HCT116 (cell line): ENCODE data around the gene CNPY2. TPM values are rescaled to one million over a fixed set of nuclear protein-coding genes. Genes with fewer than 3 reads are reported as not detected.

Experiments
- ATAC-seq: fragments of 200-7000 bp; cut with Tn5 transposase; 2 replicates; pipeline ENCODE4 v1.9.1; 2020; ENCODE audit warnings: mild to moderate bottlenecking, moderate library complexity
- BruUV-seq: library from RNA; stranded (reverse); fragments of 400-500 nt; replicated peaks from 2 replicates; lab custom pipeline; 2021; lab: Mats Ljungman, UMichigan
- CTCF ChIA-PET: fragments of 300-600 bp; sonication (Branson Sonifier 250); formaldehyde crosslinking; loops from one replicate; lab custom pipeline; 2021; ENCODE audit warnings: antibody characterized with exemption; lab: Charles Lee
- POLR2A ChIA-PET: fragments of 300-600, 350-600 bp; sonication (Branson Sonifier 250); formaldehyde crosslinking; loops from one replicate; lab custom pipeline; 2021; ENCODE audit warnings: antibody characterized with exemption; lab: Charles Lee
- RAD21 ChIA-PET, 2 experiments: fragments of 300-600 bp; sonication (Branson Sonifier 250); formaldehyde crosslinking; loops; one replicate each; lab custom pipeline; 2023; ENCODE audit warnings: low total read pairs in 2 of 2; ENCODE audit not compliant: uncharacterized antibody in 2 of 2, unreplicated experiment in 2 of 2, low non-redundant PET in 1 of 2; lab: Charles Lee
- DNase-seq: peaks from one replicate; pipeline ENCODE4 v3.0.0-alpha.2; 2010; ENCODE audit warnings: low read depth, low spot score
- H2AFZ ChIP-seq: fragments of 200-600 bp; shearing (Covaris generic), sonication (generic); 2 replicates; pipeline ENCODE4 v1.6.1; 2017; ENCODE audit warnings: low read depth, mixed run types, mixed read lengths, antibody characterized with exemption, low read length; ENCODE audit not compliant: poor library complexity, severe bottlenecking
- H3K27ac ChIP-seq: 2 replicates; pipeline ENCODE4 v1.5.1; 2012; ENCODE audit warnings: low read depth, low read length
- H3K27me3 ChIP-seq: fragments of 200-600 bp; sonication (generic); 2 replicates; pipeline ENCODE4 v1.6.1; 2016; ENCODE audit warnings: mixed run types, low read length, mixed read lengths; ENCODE audit not compliant: insufficient read depth
- H3K36me3 ChIP-seq, 2 experiments: fragments of 200-500 bp in 1 of 2; fragments of 200-600 bp in 1 of 2; sonication (Bioruptor generic) in 1 of 2; sonication (generic) in 1 of 2; 2 replicates each; pipeline versions ENCODE4 v1.5.1 to v1.6.1; 2014 to 2016; ENCODE audit warnings: low read length in 2 of 2, inconsistent platforms in 1 of 2, mixed read lengths in 1 of 2, mixed run types in 1 of 2; ENCODE audit not compliant: insufficient read depth in 2 of 2, control insufficient read depth in 1 of 2
- H3K4me1 ChIP-seq, 2 experiments: fragments of 200-600 bp in 1 of 2; sonication (generic) in 1 of 2; 2 replicates each; pipeline versions ENCODE4 v1.5.1 to v1.6.1; 2012 to 2017; ENCODE audit warnings: low read length in 2 of 2, inconsistent platforms in 1 of 2, mild to moderate bottlenecking in 1 of 2, mixed read lengths in 1 of 2, mixed run types in 1 of 2, moderate library complexity in 1 of 2; ENCODE audit not compliant: insufficient read depth in 2 of 2, control insufficient read depth in 1 of 2
- H3K4me2 ChIP-seq: fragments of 200-600 bp; sonication (generic); 2 replicates; pipeline ENCODE4 v1.6.1; 2017; ENCODE audit warnings: mixed run types, low read length, mixed read lengths
- H3K4me3 ChIP-seq, 2 experiments: fragments of 200-600 bp in 1 of 2; sonication (generic) in 1 of 2; replicated peaks in 1 of 2; 2 replicates each; pipeline ENCODE4 v1.5.1; 2011 to 2016; ENCODE audit warnings: low read length in 2 of 2, control low read depth in 1 of 2, low read depth in 1 of 2, mild to moderate bottlenecking in 1 of 2, mixed read lengths in 1 of 2, mixed run types in 1 of 2
- H3K79me2 ChIP-seq: fragments of 200-600 bp; sonication (generic); 2 replicates; pipeline ENCODE4 v1.6.1; 2017; ENCODE audit warnings: mild to moderate bottlenecking, mixed run types, low read length, moderate library complexity, mixed read lengths; ENCODE audit not compliant: insufficient read depth
- H3K9ac ChIP-seq: fragments of 200-600 bp; sonication (generic); 2 replicates; pipeline ENCODE4 v1.6.1; 2016; ENCODE audit warnings: low read length, mixed read lengths
- H3K9me2 ChIP-seq: fragments of 200-600 bp; sonication (generic), shearing (Covaris generic); 2 replicates; pipeline ENCODE4 v1.6.1; 2017; ENCODE audit warnings: mixed run types, mild to moderate bottlenecking, moderate library complexity; ENCODE audit not compliant: insufficient read depth
- H3K9me3 ChIP-seq, 2 experiments: fragments of 200-500 bp in 1 of 2; fragments of 200-600 bp in 1 of 2; sonication (Bioruptor generic) in 1 of 2; sonication (generic) in 1 of 2; 2 replicates each; pipeline ENCODE4 v1.6.1; 2014 to 2017; ENCODE audit warnings: low read length in 2 of 2, mixed read lengths in 2 of 2, inconsistent platforms in 1 of 2, low read depth in 1 of 2, mild to moderate bottlenecking in 1 of 2, mixed run types in 1 of 2, moderate library complexity in 1 of 2; ENCODE audit not compliant: control insufficient read depth in 1 of 2, insufficient read depth in 1 of 2
- H4K20me1 ChIP-seq: fragments of 200-600 bp; sonication (generic), shearing (Covaris generic); 2 replicates; pipeline ENCODE4 v1.6.1; 2017; ENCODE audit warnings: mixed run types, mild to moderate bottlenecking, moderate library complexity; ENCODE audit not compliant: insufficient read depth
- ATF3 ChIP-seq: IDR thresholded peaks from 2 replicates; pipeline ENCODE4 v1.6.1; 2012
- CBX3 ChIP-seq: IDR thresholded peaks from 2 replicates; pipeline ENCODE4 v1.6.1; 2012; ENCODE audit warnings: low read depth
- CEBPB ChIP-seq: IDR thresholded peaks from 2 replicates; pipeline ENCODE4 v1.6.1; 2012; ENCODE audit warnings: low read depth
- CTCF ChIP-seq, 3 experiments: fragments of 200-600 bp in 1 of 3; sonication (generic) in 1 of 3; IDR thresholded peaks in 2 of 3; conservative IDR thresholded peaks in 1 of 3; 2 replicates each; pipeline ENCODE4 v1.5.1; 2012 to 2017; ENCODE audit warnings: low read depth in 2 of 3, low read length in 2 of 3, antibody characterized with exemption in 1 of 3, borderline replicate concordance in 1 of 3, control low read depth in 1 of 3, mild to moderate bottlenecking in 1 of 3, mixed read lengths in 1 of 3, mixed run types in 1 of 3, moderate library complexity in 1 of 3; ENCODE audit not compliant: insufficient read depth in 1 of 3
- EZH2 ChIP-seq: fragments of 200-600 bp; sonication (generic); IDR thresholded peaks from 2 replicates; pipeline ENCODE4 v1.6.1; 2017; ENCODE audit warnings: antibody characterized with exemption, mixed run types
- EZH2phosphoT487 ChIP-seq: fragments of 200-600 bp; IDR thresholded peaks from 2 replicates; pipeline ENCODE4 v1.6.1; 2018; ENCODE audit warnings: antibody characterized with exemption, borderline replicate concordance
- FOSL1 ChIP-seq: IDR thresholded peaks from 2 replicates; pipeline ENCODE4 v1.6.1; 2012; ENCODE audit warnings: low read depth
- JUND ChIP-seq: IDR thresholded peaks from 2 replicates; pipeline ENCODE4 v1.6.1; 2012
- POLR2A ChIP-seq: IDR thresholded peaks from 2 replicates; pipeline ENCODE4 v1.7.0; 2011; ENCODE audit warnings: borderline replicate concordance; ENCODE audit not compliant: insufficient read depth, insufficient read length; ENCODE audit errors: extremely low read depth
- POLR2AphosphoS5 ChIP-seq: IDR thresholded peaks from 2 replicates; pipeline ENCODE4 v1.6.1; 2011; ENCODE audit warnings: mild to moderate bottlenecking, low read depth, low read length, moderate library complexity
- RAD21 ChIP-seq: IDR thresholded peaks from 2 replicates; pipeline ENCODE4 v1.6.1; 2012; ENCODE audit warnings: low read depth, mild to moderate bottlenecking
- REST ChIP-seq: IDR thresholded peaks from 2 replicates; pipeline ENCODE4 v1.6.1; 2012; ENCODE audit warnings: low read depth
- SIN3A ChIP-seq: IDR thresholded peaks from 2 replicates; pipeline ENCODE4 v1.6.1; 2012; ENCODE audit warnings: low read depth
- SP1 ChIP-seq: IDR thresholded peaks from 2 replicates; pipeline ENCODE4 v1.6.1; 2012; ENCODE audit warnings: low read depth
- SRF ChIP-seq: IDR thresholded peaks from 2 replicates; pipeline ENCODE4 v1.6.1; 2012; ENCODE audit warnings: low read depth
- TCF7L2 ChIP-seq: IDR thresholded peaks from 2 replicates; pipeline ENCODE4 v1.7.0; 2011; ENCODE audit warnings: borderline replicate concordance, inconsistent platforms; ENCODE audit not compliant: insufficient read depth, insufficient read length; ENCODE audit errors: extremely low read depth
- YY1 ChIP-seq: IDR thresholded peaks from 2 replicates; pipeline ENCODE4 v1.6.1; 2011; ENCODE audit warnings: low read length, low read depth, moderate library complexity, mild to moderate bottlenecking; ENCODE audit not compliant: insufficient replicate concordance; ENCODE audit errors: extremely low read depth
- ZBTB33 ChIP-seq: IDR thresholded peaks from 2 replicates; pipeline ENCODE4 v1.6.1; 2011; ENCODE audit warnings: mild to moderate bottlenecking, low read length, moderate library complexity; ENCODE audit not compliant: insufficient replicate concordance; ENCODE audit errors: extremely low read depth
- ZFX ChIP-seq: fragments of 450-650 bp; IDR thresholded peaks from 2 replicates; pipeline ENCODE4 v1.6.1; 2017
- ZNF274 ChIP-seq: fragments of 200-500 bp; sonication (Bioruptor generic); IDR thresholded peaks from 2 replicates; pipeline ENCODE4 v1.6.1; 2014; ENCODE audit warnings: mild to moderate bottlenecking, low read depth, low read length, inconsistent platforms
- intact Hi-C: fragments of 100-400 bp; cut with micrococcal nuclease; formaldehyde crosslinking; loops from 2 replicates; pipeline ENCODE4 v1.10.0; 2022
- total RNA-seq: library from RNA; stranded (reverse); gene quantifications from one replicate; pipeline ENCODE4 v1.2.1, GENCODE V29; 2021; ENCODE audit not compliant: unreplicated experiment

The CNPY2 gene
- total RNA-seq, 1 experiment from 2014 or later = 109 TPM

GRCh38 chr12:56336361-56337167 lies 20.8 kb upstream of the CNPY2 start:
- no peaks in the 10 kb centered on the region for H3K27me3 ChIP-seq
- no peaks in the 10 kb centered on the region for H3K9me2 ChIP-seq
- H3K4me1 ChIP-seq = peaks cover 7 to 15% of the 10 kb centered on the region in 2 experiments
- no peak overlapping the region for H3K4me2 ChIP-seq
- BruUV-seq = no TSS peak
- ChIA-PET RAD21 (no interaction called here), CTCF (no interaction called here), POLR2A (no interaction called here)
- no peak overlapping the region for H3K4me3 ChIP-seq
- H2AFZ ChIP-seq = no peak overlapping the region
- no peaks in the 10 kb centered on the region for H3K36me3 ChIP-seq
- no peak overlapping the region for H3K9ac ChIP-seq
- no peaks in the 10 kb centered on the region for H3K9me3 ChIP-seq
- TF ChIP-seq CBX3 (no peak), JUND (no peak), EZH2 (no peak), SRF (no peak), SP1 (no peak), RAD21 (no peak), YY1 (no peak), POLR2AphosphoS5 (no peak), ZNF274 (no peak), REST (no peak), ZFX (no peak), CEBPB (no peak), FOSL1 (no peak), POLR2A (no peak), ATF3 (no peak), SIN3A (no peak), ZBTB33 (no peak), TCF7L2 (no peak), CTCF (IDR thresholded peaks at IDR 0.05 in 2 of 3, conservative IDR thresholded peaks at IDR 0.05 in 1 of 3; ENCODE audit: borderline replicate concordance in 1 of 3, insufficient read depth in 1 of 3, low read depth in 2 of 3, low read length in 2 of 3) (no peak), EZH2phosphoT487 (no peak)
- H4K20me1 ChIP-seq = no peaks in the 10 kb centered on the region
- ATAC-seq (no peak), DNase-seq (no peak)
- no peak overlapping the region for H3K27ac ChIP-seq
- intact Hi-C loops = loop anchor here (1.0 kb wide), 1 partner anchor 15 kb away; no protein-coding TSS in a partner anchor
- H3K79me2 ChIP-seq = peaks cover 7% of the 10 kb centered on the region
